K562 (cell line): Measurements from ENCODE around the gene DHDDS. TPM values are rescaled to one million over a fixed set of nuclear protein-coding genes. Genes with fewer than 3 reads are reported as not detected.

Source experiments
- CHCHD3 ChIP-seq: fragments of 250-450 bp; sonication (Bioruptor Pico); IDR thresholded peaks from 2 replicates; pipeline ENCODE4 v2.1.2; 2022; ENCODE audit warnings: mild to moderate bottlenecking
- HDAC3 ChIP-seq: fragments of 450-650 bp; IDR thresholded peaks from 2 replicates; pipeline ENCODE4 v1.6.1; 2018; ENCODE audit warnings: borderline replicate concordance, mild to moderate bottlenecking, moderate library complexity; ENCODE audit not compliant: partially characterized antibody
- HDGF ChIP-seq: fragments of 450-650 bp; IDR thresholded peaks from 2 replicates; pipeline ENCODE4 v1.6.1; 2016
- IFI16 ChIP-seq: fragments of 250-450 bp; sonication (Bioruptor Pico); IDR thresholded peaks from 2 replicates; pipeline ENCODE4 v2.1.2; 2022; ENCODE audit warnings: mild to moderate bottlenecking, inconsistent platforms
- ILK ChIP-seq: fragments of 450-650 bp; IDR thresholded peaks from 2 replicates; pipeline ENCODE4 v1.6.1; 2016; ENCODE audit warnings: missing genetic modification characterization, low read depth, mild to moderate bottlenecking, missing compliant biosample characterization, moderate library complexity, borderline replicate concordance
- LARP7 ChIP-seq: fragments of 450-650 bp; IDR thresholded peaks from 2 replicates; pipeline ENCODE4 v1.6.1; 2016
- NR2C1 ChIP-seq, 2 experiments: fragments of 450-650 bp; IDR thresholded peaks; 2 replicates each; pipeline ENCODE4 v1.6.1; 2017; ENCODE audit warnings: mild to moderate bottlenecking in 2 of 2, antibody characterized with exemption in 1 of 2, inconsistent platforms in 1 of 2, missing compliant biosample characterization in 1 of 2, missing genetic modification characterization in 1 of 2
- RBBP5 ChIP-seq: fragments of 200-600 bp; sonication (generic); IDR thresholded peaks from 2 replicates; pipeline ENCODE4 v1.6.1; 2012; ENCODE audit warnings: borderline replicate concordance, mild to moderate bottlenecking, low read length, control low read depth, inconsistent platforms; ENCODE audit not compliant: insufficient read depth, poor library complexity, severe bottlenecking
- TAF7 ChIP-seq: fragments of 450-650 bp; IDR thresholded peaks from 2 replicates; pipeline ENCODE4 v1.6.1; 2016; ENCODE audit warnings: missing genetic modification characterization, missing compliant biosample characterization
- TBP ChIP-seq: optimal IDR thresholded peaks from 2 replicates; pipeline ENCODE3; 2011; ENCODE audit warnings: low read depth, low read length, improper control_type of control experiment
- ZNF408 ChIP-seq: fragments of 250-450 bp; sonication (Bioruptor Pico); IDR thresholded peaks from 2 replicates; pipeline ENCODE4 v1.4.0; 2020; ENCODE audit warnings: low read depth, mild to moderate bottlenecking, moderate library complexity
- ZNF644 ChIP-seq: fragments of 200-800 bp; sonication (Bioruptor generic); IDR thresholded peaks from 2 replicates; pipeline ENCODE4 v1.6.1; 2016; ENCODE audit warnings: low read depth, missing genetic modification characterization, missing compliant biosample characterization
- ZNF695 ChIP-seq: fragments of 450-650 bp; formaldehyde crosslinking; IDR thresholded peaks from 2 replicates; pipeline ENCODE4 v1.4.0; 2020; ENCODE audit warnings: mild to moderate bottlenecking, moderate library complexity
- ZNF785 ChIP-seq: fragments of 250-450 bp; sonication (Bioruptor Pico); IDR thresholded peaks from 2 replicates; pipeline ENCODE4 v1.4.0; 2020; ENCODE audit warnings: mild to moderate bottlenecking
- polyA plus RNA-seq, 8 experiments: library from polyadenylated mRNA; depleted of rRNA in 4 of 8; stranded (reverse) in 5 of 8; unstranded in 3 of 8; fragments of >200 nt; fragmentation: Nextera tagmentation in 2 of 8; fragmentation: Illumina TruSeq in 1 of 8; extraction: Ambion mirVana in 2 of 8; extraction: Trizol in 1 of 8; gene quantifications; 2 replicates each; pipeline versions ENCODE4 v1.2.1 to v1.2.3, GENCODE V29; 2011 to 2014; ENCODE audit warnings: inconsistent platforms in 1 of 8, missing spikeins in 1 of 8
- total RNA-seq, 7 experiments: library from RNA; depleted of rRNA in 6 of 7; stranded (reverse); fragments of >200 nt in 6 of 7; fragmentation: Illumina TruSeq in 2 of 7; extraction: Trizol in 2 of 7; gene quantifications; 2 replicates each; pipeline versions ENCODE4 v1.2.1 to v1.2.3, GENCODE V29; 2011 to 2021; ENCODE audit warnings: low replicate concordance in 1 of 7
- TF ChIP-seq, protein P1 (sequence below): fragments of 250-450 bp; sonication (Bioruptor Pico); IDR thresholded peaks from 2 replicates; pipeline ENCODE4 v1.8.0; 2021; ENCODE audit warnings: moderate library complexity, mild to moderate bottlenecking, inconsistent platforms
- TF ChIP-seq, protein P2 (sequence below), 2 experiments: fragments of 250-450 bp in 1 of 2; fragments of 450-650 bp in 1 of 2; sonication (Bioruptor Pico) in 1 of 2; IDR thresholded peaks; 2 replicates each; pipeline versions ENCODE4 v1.6.1 to v1.8.0; 2016 to 2021; ENCODE audit warnings: mild to moderate bottlenecking in 2 of 2, moderate library complexity in 2 of 2, missing compliant biosample characterization in 1 of 2, missing genetic modification characterization in 1 of 2
- TF ChIP-seq, protein P3 (sequence below): sonication (generic); formaldehyde crosslinking; IDR thresholded peaks from 2 replicates; pipeline ENCODE4 v1.8.1; 2023; ENCODE audit warnings: mild to moderate bottlenecking, missing genetic modification reagents
- TF ChIP-seq, protein P4 (sequence below): fragments of 450-650 bp; IDR thresholded peaks from one replicate; pipeline ENCODE4 v1.6.1; 2018; ENCODE audit warnings: mild to moderate bottlenecking, moderate library complexity; ENCODE audit not compliant: partially characterized antibody
- TF ChIP-seq, protein P5 (sequence below): fragments of 250-450 bp; sonication (Bioruptor Pico); IDR thresholded peaks from 2 replicates; pipeline ENCODE4 v1.9.0; 2021; ENCODE audit warnings: mild to moderate bottlenecking
- TF ChIP-seq, protein P6 (sequence below): fragments of 450-650 bp; formaldehyde crosslinking; IDR thresholded peaks from 2 replicates; pipeline ENCODE4 v1.4.0; 2022; ENCODE audit warnings: missing genetic modification characterization
- TF ChIP-seq, protein P7 (sequence below): sonication (generic); formaldehyde crosslinking; IDR thresholded peaks from 2 replicates; pipeline ENCODE4 v1.8.0; 2022; ENCODE audit warnings: missing genetic modification reagents, mild to moderate bottlenecking, borderline replicate concordance

The DHDDS gene
- total and polyA plus RNA-seq, 9 of the 15 experiments (the other 6 are each of a cell fraction or from before 2014, with no cell fraction given), result 33.3 to 55.0 (median 44.3) TPM

DNA sequence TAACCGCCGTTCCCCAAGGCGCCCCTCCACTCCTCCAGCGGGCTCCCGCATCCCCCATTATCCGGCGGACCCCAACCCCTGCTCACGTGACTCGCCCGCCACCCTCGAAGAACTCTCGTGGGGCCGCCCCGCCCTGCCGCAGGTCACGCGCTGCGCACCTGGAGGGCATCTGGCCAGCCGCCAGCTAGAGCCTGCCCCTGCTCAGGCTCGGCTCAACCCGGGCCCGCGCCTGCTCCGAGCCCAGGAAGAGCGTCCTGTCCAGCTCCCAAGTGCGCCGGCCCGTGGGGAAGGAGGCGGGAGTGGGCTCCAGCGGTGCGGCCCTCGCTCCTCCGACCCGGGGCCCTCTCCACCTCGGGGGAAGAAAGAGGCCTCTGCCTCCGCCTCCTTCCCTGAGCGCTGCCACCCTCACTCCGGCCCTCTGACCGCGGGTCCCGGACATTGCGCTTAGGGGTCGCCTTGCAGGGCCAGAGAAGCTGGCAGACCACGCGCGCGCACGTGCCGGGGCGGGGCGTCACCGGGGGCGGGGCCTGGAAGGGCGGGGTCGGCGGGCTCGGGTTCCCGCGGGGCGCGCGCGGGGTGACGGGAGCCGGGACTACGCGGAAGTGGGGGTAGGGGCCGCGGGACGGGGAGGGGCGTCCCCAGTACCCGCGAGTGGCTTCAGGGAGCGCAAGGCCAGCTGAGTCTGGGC is 68.5 kb downstream of the DHDDS start (continued):
- TF ChIP-seq, protein P1, sequence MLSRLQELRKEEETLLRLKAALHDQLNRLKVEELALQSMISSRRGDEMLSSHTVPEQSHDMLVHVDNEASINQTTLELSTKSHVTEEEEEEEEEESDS, result no peak
- TF ChIP-seq ZNF644 (tag) (0 out of 2 replicates have a peak, but pooled peaks have one; percentile 6), ZNF408 (CRISPR knock-in tag) (no peak), ZNF695 (no peak; the same call in 1 of the 2 replicates), HDGF (0 out of 2 replicates have a peak, but pooled peaks have one; percentile 46), HDAC3 (no peak), TBP (peak; percentile 76), RBBP5 (peak; percentile 58), ILK (tag) (no peak), ZNF785 (no peak), CHCHD3 (no peak), IFI16 (no peak), NR2C1 (IDR thresholded peaks at IDR 0.05) (no peak), NR2C1 (tag; IDR thresholded peaks at IDR 0.05) (no peak; the same call in 1 of the 2 replicates), TAF7 (tag) (no peak), LARP7 (peak; percentile 40; the same call in 1 of the 2 replicates)
- TF ChIP-seq, protein P2, sequence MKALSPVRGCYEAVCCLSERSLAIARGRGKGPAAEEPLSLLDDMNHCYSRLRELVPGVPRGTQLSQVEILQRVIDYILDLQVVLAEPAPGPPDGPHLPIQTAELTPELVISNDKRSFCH (CRISPR knock-in tag; IDR thresholded peaks at IDR 0.05), result no peak
- TF ChIP-seq, protein P2 (tag; IDR thresholded peaks at IDR 0.05), result peak; percentile 77
- TF ChIP-seq, protein P3, sequence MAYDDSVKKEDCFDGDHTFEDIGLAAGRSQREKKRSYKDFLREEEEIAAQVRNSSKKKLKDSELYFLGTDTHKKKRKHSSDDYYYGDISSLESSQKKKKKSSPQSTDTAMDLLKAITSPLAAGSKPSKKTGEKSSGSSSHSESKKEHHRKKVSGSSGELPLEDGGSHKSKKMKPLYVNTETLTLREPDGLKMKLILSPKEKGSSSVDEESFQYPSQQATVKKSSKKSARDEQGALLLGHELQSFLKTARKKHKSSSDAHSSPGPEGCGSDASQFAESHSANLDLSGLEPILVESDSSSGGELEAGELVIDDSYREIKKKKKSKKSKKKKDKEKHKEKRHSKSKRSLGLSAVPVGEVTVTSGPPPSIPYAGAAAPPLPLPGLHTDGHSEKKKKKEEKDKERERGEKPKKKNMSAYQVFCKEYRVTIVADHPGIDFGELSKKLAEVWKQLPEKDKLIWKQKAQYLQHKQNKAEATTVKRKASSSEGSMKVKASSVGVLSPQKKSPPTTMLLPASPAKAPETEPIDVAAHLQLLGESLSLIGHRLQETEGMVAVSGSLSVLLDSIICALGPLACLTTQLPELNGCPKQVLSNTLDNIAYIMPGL (CRISPR knock-in tag), result peak; percentile 88
- TF ChIP-seq, protein P4, sequence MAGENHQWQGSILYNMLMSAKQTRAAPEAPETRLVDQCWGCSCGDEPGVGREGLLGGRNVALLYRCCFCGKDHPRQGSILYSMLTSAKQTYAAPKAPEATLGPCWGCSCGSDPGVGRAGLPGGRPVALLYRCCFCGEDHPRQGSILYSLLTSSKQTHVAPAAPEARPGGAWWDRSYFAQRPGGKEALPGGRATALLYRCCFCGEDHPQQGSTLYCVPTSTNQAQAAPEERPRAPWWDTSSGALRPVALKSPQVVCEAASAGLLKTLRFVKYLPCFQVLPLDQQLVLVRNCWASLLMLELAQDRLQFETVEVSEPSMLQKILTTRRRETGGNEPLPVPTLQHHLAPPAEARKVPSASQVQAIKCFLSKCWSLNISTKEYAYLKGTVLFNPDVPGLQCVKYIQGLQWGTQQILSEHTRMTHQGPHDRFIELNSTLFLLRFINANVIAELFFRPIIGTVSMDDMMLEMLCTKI, result no peak
- TF ChIP-seq, protein P5, sequence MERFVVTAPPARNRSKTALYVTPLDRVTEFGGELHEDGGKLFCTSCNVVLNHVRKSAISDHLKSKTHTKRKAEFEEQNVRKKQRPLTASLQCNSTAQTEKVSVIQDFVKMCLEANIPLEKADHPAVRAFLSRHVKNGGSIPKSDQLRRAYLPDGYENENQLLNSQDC (CRISPR knock-in tag), result no peak
- TF ChIP-seq, protein P6, sequence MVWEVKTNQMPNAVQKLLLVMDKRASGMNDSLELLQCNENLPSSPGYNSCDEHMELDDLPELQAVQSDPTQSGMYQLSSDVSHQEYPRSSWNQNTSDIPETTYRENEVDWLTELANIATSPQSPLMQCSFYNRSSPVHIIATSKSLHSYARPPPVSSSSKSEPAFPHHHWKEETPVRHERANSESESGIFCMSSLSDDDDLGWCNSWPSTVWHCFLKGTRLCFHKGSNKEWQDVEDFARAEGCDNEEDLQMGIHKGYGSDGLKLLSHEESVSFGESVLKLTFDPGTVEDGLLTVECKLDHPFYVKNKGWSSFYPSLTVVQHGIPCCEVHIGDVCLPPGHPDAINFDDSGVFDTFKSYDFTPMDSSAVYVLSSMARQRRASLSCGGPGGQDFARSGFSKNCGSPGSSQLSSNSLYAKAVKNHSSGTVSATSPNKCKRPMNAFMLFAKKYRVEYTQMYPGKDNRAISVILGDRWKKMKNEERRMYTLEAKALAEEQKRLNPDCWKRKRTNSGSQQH, result no peak
- TF ChIP-seq, protein P7, sequence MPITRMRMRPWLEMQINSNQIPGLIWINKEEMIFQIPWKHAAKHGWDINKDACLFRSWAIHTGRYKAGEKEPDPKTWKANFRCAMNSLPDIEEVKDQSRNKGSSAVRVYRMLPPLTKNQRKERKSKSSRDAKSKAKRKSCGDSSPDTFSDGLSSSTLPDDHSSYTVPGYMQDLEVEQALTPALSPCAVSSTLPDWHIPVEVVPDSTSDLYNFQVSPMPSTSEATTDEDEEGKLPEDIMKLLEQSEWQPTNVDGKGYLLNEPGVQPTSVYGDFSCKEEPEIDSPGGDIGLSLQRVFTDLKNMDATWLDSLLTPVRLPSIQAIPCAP (CRISPR knock-in tag), result peak; percentile 87
